ENCODE results near the gene SULT1A1.
"Not testable (repeated sequence)": the region's sequence is repeated elsewhere in the genome, so short reads cannot be mapped to it uniquely, and the experiment has no call there.

The SULT1A1 gene

DNA sequence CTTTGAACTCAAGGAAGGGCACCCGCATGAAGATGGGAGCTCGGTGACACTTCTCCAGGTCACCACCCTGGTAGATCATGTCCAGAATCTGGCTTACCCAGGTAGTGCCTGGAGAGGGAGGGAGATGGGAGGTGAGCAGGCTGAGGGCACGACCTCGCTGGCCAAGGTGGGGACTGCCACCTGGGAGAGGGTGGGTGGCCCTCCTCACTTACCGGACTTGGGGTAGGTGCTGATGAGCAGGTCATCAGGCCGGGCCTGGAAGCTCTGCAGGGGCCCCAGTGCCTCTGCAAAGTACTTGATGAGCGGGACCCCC lies 1.4 kb downstream of the SULT1A1 start:
- not testable (repeated sequence) for FAIRE-seq

DNA sequence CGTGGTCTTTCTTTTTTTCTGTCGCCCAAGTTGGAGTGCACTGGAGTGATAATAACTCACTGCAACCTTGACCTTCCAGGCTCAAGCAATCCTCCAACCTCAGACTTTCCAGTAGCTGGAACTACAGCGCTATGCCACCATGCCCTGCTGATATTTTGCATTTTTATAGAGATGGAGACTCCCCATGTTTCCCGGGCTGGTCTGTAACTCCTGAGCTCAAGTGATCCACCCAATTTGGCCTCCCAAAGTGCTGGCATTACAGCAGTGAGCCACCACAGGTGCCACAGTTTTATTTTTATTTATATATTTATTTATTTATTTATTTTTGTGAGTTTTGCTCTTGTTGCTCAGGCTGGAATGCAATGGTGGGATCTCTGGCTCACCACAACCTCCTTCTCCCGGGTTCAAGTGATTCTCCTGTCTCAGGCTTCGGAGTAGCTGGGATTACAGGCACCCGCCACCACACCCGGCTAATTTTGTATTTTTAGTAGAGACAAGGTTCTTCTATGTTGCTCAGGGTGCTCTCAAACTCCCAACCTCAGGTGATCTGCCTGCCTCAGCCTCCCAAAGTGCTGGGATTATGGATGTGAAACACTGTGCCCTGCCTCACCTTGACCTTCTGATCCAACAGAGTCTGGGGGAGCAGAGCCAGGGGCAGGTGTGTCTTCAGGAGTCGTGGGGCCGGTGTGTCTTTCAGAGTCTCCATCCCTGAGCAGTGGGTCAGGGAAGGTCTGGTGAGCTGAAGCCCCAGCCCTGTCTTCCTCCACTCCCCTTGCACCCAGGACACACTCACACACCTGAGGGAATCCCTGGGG lies 2.0 kb downstream of the SULT1A1 start:
- not testable (repeated sequence) for FAIRE-seq

DNA sequence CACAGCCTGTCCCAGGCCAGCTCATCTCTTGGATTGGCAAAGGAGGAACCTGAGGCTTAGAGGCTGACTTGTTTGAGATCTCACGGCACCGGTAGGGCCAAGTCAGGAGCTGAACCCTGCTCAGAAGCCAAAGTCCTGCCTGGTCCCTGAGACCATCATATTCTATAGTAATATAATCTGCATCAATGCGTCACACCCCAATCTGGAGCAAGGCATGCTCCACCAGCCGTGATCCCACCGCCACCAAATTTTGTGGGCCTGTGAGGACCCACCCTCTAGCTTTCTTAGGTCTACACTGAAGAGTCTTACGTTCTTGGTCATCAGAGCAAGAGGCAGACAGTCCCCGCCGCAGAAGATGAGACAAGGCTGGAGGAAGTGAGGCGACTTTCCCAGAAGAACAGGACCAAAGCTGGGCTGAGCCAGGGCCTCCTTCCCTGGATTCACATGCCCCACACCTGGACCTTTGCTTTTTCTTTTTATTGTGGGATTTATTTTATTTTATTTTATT lies 2.7 kb downstream of the SULT1A1 start:
- no peak for FAIRE-seq

DNA sequence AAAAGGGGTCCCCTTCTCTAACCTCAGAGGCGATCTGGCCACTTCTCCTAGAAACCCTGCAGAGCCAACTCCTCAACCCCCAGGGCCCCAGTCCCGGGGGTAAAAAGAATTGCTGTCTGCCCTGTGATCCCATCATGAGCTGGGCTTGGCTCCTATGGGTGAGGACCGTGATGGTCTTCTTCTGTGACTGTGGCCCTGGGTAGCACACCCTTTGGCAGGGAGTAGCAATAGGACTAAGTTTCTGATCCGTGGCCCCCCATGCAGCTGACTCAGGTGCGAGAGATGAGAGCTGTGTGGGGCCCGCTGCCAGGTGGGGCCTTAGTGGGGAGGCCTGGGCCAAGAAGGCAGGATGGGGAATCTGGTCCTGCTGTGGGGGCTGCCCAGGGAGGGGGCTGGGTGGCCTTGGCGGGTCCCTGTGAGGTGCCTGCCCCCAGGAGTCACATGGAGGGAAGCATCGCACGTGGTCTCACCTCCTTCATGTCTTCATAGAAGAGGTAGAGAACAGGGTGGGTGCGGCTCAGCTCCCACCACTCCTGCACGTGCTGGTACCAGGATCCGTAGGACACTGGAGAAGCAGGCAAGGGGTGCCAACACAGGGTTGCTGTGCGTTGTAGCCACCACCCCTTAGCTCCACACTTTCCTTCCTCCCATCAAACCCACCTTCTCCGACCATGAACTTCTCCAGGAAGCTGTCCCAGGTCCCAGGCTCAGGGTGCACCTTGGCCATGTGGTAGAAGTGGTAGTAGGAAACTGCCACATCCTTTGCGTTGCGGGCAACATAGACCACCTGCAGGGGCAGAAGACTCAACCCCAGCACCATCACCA lies 3.3 kb downstream of the SULT1A1 start:
- no peak for FAIRE-seq

DNA sequence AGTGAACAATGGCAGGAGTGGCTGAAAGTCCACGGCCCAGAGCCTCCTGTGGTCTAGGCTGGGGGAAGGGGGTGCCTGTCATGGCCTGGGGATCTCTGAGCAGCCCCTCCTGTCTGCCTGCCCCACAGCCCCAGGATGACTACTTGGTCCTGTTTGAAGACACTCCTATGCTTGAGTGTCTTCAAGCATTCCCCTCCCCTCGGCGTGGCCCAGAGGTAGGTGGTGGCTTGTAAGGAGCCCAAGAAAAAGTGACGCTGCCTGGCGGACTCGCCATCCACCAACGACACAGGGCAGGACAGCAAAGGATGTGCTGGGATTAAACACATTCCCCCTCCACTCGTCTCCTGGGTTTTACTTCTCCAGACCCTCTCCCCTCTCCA lies 5.7 kb downstream of the SULT1A1 start:
- FAIRE-seq = no peak

DNA sequence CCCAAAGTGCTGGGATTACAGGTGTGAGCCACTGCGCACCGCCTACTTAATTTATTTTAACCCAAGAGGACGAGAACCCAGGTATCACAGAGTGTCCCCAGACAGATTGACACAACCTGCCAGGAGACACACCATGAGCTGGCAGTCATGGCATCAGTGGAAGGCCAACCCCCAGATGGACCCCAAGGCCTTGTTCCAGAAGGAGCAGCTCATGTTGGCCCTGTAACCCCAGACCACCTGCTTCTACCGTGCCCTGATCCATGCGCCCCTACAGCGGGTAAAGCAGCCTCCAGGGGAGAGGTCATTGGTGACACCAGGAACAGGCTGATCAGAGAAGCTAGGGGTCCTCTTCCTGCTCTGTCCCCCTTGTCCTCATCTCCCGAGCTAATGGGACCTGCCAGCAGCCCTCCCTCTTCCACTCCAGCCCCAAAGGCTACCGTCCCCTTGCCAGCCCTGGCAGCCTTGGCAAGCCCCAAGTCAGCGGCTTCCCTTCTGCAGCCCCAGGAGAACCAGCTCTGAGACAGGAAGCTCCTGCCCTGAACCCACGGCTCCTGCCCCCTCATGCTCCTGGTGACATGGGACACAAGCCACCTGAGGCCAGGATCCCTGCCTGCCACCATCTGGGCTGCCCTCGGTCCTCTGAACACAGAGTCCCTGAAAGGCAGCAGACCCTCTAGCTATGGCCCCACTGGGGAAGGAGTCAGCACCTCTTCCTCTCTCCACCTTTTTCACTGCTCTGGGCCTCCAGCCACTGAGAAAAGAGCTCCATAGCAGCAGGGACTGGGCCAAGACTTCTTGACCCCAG lies 6.3 kb downstream of the SULT1A1 start:
- FAIRE-seq = no peak

DNA sequence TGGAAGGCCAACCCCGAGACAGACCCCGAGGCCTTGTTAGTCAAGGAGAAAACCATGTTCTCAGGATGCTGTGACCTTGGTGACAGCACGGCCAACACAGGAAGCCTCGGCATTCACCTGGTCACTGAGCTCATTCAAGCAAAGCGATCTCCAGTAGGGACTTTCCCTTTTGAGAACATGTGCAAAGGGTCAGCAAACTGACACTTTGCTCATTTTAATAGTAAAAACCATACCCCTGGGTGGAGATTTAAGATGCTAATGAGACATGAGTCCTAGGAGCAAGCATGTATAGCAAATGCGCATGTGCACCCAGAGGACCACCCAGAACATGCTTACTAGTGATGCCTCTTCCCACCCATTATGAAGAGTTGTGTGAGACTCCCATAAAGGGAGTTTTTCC lies 7.3 kb downstream of the SULT1A1 start:
- FAIRE-seq = no peak

DNA sequence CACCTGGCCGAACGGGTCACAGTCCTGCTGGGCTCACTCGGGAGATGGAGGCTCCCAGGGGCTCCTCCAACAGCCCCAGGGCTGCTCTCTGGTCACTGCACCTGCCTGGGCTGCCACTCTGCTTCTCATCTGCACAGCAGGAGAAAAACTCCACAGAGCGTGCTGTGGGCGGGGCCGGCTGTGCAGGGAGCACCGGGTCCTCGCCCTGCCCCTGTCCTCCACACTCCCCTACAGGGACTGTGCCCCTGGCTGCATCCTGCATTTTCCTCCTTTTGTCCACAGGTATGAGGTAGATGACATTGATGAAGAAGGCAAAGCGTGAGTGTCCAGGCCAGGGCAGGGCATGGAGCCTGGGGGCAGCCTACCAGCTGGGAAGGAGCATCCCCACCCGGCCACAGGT lies 7.8 kb downstream of the SULT1A1 start:
- FAIRE-seq = not testable (repeated sequence)

DNA sequence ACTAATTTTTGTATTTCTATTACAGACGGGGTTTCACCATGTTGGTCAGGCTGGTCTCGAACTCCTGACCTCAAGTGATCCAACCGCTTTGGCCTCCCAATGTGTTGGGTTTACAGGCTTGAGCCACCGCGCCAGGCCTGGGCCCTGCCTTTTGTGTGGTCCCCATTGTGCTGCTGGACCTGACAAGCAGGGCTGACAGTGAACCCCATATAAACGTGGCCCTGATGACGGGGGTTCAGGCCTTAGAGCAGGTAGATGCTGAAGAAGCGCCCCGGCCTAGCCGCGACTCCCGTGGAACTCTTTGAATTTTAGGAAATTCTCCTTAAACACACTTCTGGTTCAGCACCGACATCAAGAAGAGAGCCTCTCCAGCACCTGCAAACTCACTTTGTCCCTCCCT lies 8.3 kb downstream of the SULT1A1 start:
- not testable (repeated sequence) for FAIRE-seq

DNA sequence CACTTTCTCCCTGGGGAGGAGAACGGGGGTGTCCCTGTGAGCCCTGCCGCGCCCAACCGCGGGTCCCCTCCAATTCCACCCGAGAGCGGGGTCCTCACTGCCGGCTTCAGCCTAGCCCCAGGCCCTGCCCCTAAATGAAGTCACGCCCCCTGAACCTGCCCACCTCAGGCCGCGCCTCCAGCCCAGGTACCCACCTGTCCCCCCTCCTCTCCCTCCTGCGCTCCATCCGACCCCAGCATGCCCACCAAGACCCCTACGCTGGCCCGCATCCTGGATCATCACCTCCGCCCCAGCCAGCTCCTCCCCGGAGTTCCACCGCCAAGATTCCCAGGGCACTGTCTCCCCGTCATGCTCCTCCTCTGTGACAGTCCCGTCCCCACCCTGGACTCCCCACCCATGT lies 8.9 kb downstream of the SULT1A1 start:
- FAIRE-seq = not testable (repeated sequence)

DNA sequence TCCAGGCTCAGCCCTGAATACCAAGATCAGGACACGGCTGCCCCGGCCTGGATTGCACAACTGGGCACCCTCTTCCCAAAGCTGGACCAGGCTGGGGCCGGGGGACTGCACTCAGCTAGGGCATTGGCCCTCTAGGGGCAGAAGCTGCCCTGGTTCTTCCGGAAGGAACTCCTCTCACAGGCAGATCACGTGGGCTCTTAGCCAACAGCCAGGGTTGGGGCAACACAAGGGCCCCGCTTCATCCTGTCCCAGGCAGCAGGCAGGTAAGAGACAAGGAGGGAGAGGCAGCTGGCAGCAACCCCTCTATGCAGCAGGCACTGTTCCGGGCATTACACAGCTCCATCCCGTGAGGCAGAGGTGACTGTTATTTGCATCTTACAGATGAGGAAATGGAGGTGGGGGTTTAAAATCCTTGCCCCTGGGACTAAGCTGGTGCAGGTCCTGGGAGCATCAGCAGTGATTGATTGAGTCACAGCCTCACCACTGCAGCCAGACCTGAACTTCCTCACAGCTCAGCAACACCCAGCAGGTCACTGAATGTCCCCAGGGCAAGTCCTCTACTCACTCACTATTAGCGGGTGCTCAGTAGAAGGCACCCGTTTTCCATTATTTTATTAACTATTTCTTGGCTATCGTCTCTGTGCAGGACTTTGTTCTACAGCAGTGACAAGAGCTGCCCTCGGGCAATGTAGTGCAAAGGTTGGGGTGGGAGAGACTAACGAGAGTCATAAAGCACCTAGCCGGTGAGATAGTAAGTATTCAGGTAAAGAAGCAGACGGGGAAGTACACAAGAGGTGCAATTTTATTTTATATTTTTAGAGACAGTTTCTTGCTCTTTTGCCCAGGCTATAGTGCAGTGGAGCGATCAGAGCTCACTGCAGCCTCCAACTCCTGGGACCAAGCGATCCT lies 10.2 kb downstream of the SULT1A1 start:
- not testable (repeated sequence) for FAIRE-seq

DNA sequence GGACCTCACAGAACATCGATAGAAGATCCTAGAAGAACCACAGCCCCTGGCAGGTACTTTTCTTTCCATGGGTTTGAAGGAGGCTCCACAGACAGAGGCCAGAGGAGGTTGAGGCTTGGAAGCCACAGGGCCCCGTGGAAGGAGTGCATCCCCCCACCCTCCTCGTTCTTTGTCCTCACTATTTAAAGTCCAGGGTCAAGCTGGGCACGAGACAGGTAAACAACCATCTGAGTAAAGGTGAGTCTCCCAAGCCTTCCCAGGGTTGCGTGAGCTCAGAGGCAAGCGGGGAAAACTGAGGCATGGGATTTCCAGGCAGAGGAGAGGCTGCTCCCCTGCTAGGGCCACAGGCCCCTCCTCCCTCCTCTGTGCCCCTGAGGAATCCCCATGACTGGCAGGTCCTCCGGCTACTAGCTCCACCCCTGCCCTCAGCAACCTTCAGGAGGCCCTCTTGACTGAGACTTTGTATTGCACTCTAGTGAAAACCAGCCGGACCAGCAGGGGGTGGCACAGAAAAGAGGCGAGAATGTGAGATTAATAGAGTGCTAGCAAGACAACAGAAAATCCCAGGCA lies 12.1 kb downstream of the SULT1A1 start:
- no peak for FAIRE-seq

DNA sequence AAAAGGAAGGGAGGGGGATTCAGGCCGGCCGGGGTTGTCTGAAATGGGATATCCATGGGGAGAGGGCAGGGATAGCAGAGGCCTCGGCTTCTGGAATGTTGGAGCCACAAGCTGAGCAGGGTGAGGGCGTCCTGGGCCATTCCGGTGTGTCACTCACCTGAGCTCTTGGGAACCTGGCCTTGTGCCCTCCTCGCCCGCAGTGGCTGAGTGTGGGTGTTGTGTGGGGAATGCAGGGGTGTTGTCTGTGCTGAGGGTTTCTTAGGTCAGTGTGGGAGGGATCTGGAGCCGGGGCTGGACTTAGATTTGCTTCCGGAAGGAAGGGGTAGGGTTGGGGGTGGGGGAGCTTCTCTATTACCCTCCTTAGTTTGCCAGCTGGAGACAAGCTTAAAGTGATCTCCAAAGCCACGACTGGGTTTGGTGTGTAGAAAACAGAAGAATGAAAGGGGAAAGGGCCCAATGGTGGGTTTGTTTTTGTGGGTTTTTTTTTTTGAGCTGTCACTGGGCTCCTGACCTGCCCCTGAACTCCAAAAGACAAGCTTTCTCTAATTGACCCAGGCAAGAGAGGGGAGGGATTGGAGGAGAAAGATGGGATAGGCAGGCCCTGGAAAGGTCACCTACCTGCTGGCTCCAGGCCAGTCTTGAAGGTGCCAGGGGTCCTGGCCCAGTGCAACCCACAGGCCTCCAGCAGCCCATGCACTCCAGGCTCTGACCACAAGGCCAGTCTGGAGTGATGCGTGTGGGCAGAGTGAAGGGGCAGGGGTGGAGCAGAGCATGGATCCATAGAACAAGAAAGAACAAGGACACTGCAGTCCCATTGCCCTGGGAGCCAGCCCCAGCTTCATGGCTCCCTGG lies 12.8 kb downstream of the SULT1A1 start, which contains the start of gene SULT1A2:
TSS of gene SULT1A2 (minus strand) at position 211 of the 852 bp plus-strand sequence. CDS start 1,120 bp downstream, outside the sequence.
- no peak for FAIRE-seq

DNA sequence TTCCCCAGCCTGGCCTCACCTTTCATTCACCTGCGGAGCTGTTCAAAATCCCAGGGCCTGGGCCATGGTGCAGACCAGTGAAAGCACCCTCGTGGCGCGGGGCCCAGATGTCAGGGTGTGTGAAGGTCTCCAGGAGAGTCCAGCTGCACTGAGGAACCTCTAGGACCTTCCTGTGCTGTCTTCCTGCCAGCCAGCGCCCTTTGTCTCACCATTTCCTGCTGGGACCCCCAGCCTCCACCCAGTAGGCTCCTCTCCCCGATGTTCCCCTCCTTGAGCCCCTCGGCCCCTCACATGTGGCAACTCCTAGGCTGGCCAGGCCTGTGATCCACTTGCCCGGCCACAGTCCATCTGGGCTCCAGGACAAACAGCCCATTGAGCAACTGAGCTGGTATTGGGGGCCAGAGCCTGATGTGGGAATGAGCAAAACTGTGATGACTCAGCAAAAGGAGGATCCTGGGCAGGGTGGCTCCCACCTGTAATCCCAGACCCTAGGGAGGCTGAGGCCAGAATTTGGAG lies 13.7 kb downstream of the SULT1A1 start:
- no peak for FAIRE-seq

DNA sequence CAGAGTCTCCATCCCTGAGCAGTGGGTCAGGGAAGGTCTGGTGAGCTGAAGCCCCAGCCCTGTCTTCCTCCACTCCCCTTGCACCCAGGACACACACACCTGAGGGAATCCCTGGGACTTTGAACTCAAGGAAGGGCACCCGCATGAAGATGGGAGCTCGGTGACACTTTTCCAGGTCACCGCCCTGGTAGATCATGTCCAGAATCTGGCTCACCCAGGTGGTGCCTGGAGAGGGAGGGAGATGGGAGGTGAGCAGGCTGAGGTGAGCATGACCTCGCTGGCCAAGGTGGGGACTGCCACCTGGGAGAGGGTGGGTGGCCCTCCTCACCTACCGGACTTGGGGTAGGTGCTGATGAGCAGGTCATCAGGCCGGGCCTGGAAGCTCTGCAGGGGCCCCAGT lies 14.4 kb downstream of the SULT1A1 start:
- not testable (repeated sequence) for FAIRE-seq

DNA sequence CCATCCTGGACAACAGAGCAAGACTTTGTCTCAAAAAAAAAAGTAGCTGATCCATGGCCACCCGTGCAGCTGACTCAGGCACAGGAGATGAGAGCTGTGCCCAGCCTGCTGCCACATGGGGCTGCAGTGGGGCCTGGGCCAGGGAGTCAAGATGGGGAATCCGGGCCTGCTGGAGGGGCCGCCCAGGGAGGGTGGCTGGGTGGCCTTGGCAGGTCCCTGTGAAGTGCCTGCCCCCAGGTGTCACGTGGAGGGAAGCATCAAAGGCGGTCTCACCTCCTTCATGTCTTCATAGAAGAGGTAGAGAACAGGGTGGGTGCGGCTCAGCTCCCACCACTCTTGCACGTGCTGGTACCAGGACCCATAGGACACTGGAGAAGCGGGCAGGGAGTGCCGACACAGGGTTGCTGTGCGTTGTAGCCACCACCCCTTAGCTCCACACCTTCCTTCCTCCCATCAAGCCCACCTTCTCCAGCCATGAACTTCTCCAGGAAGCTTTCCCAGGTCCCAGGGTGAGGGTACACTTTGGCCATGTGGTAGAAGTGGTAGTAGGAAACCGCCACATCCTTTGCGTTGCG lies 16.8 kb downstream of the SULT1A1 start:
- no peak for FAIRE-seq

DNA sequence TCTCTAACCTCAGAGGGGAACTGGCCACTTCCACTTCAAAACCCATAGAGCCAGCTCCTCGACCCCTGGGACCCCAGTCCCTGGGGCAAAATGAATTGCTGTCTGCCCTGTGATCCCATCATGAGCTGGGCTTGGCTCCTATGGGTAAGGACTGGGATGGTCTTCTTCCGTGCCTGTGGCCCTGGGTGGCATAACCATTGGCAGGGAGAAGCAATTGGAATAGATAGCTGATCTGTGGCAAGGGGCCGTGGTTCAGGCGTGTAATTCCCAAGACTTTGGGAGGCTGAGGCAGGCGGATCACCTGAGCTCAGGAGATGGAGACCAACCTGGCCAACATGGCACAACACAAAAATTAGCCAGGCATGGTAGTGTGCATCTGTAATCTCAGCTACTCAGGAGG lies 17.3 kb downstream of the SULT1A1 start:
- FAIRE-seq = no peak

DNA sequence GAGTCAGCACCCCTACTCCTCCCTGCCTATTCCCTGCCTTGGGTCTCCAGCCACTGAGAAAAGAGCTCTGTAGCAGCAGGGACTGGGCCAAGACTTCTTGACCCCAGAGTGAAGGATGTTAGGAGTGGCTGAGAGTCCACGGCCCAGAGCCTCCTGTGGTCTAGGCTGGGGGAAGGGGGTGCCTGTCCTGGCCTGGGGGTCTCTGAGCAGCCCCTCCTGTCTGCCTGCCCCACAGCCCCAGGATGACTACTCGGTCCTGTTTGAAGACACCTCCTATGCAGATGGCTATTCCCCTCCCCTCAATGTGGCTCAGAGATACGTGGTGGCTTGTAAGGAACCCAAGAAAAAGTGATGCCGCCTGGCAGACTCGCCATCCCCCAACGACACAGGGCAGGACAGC lies 18.5 kb downstream of the SULT1A1 start:
- no peak for FAIRE-seq

DNA sequence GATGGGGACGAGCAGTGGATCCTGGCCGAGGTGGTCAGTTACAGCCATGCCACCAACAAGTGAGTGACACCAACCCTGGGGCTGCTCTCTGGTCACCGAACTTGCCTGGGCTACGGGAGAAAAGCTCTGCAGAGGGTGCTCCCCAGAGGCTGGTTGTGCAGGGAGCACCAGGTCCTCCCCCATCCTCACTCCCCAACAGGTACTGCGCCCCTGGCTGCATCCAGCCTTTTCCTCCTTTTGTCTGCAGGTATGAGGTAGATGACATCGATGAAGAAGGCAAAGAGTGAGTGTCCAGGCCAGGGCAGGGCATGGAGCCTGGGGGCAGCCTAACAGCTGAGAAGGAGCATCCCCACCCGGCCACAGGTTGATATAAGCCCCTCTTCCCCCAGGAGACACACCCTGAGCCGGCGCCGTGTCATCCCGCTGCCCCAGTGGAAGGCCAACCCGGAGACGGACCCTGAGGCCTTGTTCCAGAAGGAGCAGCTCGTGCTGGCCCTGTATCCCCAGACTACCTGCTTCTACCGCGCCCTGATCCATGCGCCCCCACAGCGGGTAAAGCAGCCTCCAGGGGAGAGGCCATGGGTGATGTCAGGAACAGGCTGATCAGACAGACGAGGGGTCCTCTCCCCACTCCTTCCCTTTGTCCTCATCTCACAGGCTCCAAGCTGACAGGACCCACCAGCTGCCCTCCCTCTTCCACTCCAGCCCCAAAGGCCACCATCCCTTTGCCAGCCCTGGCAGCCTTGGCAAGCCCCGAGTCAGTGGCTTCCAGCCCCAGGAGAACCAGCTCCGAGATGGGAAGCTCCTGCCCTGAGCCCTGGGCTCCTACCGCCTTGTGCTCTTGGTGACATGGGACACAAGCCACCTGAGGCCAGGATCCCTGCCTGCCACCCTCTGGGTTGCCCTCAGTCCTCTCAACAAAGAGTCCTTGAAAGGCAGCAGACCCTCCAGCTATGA lies 19.2 kb downstream of the SULT1A1 start:
- no peak for FAIRE-seq
